Right atrium auricular region (tissue), 2 donors: Measurements from ENCODE around the gene PPFIBP2. TPM values are rescaled to one million over a fixed set of nuclear protein-coding genes. Genes with fewer than 3 reads are reported as not detected.

Experiments
- DNase-seq: peaks from one replicate; pipeline ENCODE4 v3.0.0-alpha.2; 2019; ENCODE audit warnings: low spot score
- H3K27ac ChIP-seq, 2 donors: fragments of 200-600 bp; sonication (generic); 1 replicate in 1 of 2; 2 replicates in 1 of 2; pipeline ENCODE4 v1.5.1; 2016 to 2019
- H3K27me3 ChIP-seq, 2 donors: fragments of 200-600 bp; sonication (generic); one replicate each; pipeline versions ENCODE4 v1.5.1 to v1.6.0; 2017 to 2019
- H3K36me3 ChIP-seq: fragments of 200-600 bp; sonication (generic); one replicate; pipeline ENCODE4 v1.5.1; 2016
- H3K4me1 ChIP-seq, 2 donors: fragments of 200-600 bp; sonication (generic); one replicate each; pipeline versions ENCODE4 v1.5.1 to v1.6.0; 2017 to 2019
- H3K4me3 ChIP-seq, 2 donors: fragments of 200-600 bp; sonication (generic); 1 replicate in 1 of 2; 2 replicates in 1 of 2; pipeline ENCODE4 v1.5.1; 2017 to 2019; ENCODE audit warnings: mild to moderate bottlenecking in 1 of 2, moderate library complexity in 1 of 2
- H3K9me3 ChIP-seq, 2 donors: fragments of 200-600 bp; sonication (generic); one replicate each; pipeline ENCODE4 v1.5.1; 2019
- CTCF ChIP-seq, 2 donors: fragments of 200-600 bp; sonication (generic); IDR thresholded peaks; one replicate each; pipeline ENCODE4 v1.5.1; 2019; ENCODE audit warnings: antibody characterized with exemption in 2 of 2
- total RNA-seq, 2 donors: library from RNA; depleted of rRNA; stranded (reverse); fragments of >200 nt; gene quantifications; one replicate each; pipeline ENCODE4 v1.1.0, GENCODE V29; 2016

PPFIBP2 gene
- total RNA-seq, 2 donors from 2014 or later: 13.0 to 24.0 TPM

- no peaks in the 10 kb centered on the region for H3K9me3 ChIP-seq
- TF ChIP-seq CTCF (IDR thresholded peaks at IDR 0.05): peak; percentile 79 to 91
- H3K36me3 ChIP-seq: peaks cover 11% of the 10 kb centered on the region
- H3K4me1 ChIP-seq: no peaks in the 10 kb centered on the region
- no peak overlapping the region for H3K27ac ChIP-seq
- peak; percentile 83 for DNase-seq
- H3K27me3 ChIP-seq: no peaks in the 10 kb centered on the region
- no peak overlapping the region for H3K4me3 ChIP-seq
Observed at GRCh38 chr11:7665473-7666291, 151.9 kb downstream of the PPFIBP2 start.

GRCh38 chr11:7666292-7666866, 152.6 kb downstream of the PPFIBP2 start:
- no peak for TF ChIP-seq CTCF (IDR thresholded peaks at IDR 0.05)
- H3K27me3 ChIP-seq: no peaks in the 10 kb centered on the region
- H3K4me3 ChIP-seq: no peak overlapping the region
- no peak overlapping the region for H3K27ac ChIP-seq
- H3K9me3 ChIP-seq: no peaks in the 10 kb centered on the region
- H3K4me1 ChIP-seq: no peaks in the 10 kb centered on the region
- DNase-seq: no peak
- peaks cover 11% of the 10 kb centered on the region for H3K36me3 ChIP-seq

- no peak for DNase-seq
- Histone ChIP-seq H3K36me3 (peaks cover 11% of the 10 kb centered on the region), H3K4me1 (peaks cover 0 to 3% of the 10 kb centered on the region in 2 donors), H3K27ac (no peak overlapping the region), H3K27me3 (no peaks in the 10 kb centered on the region), H3K4me3 (no peak overlapping the region), H3K9me3 (no peaks in the 10 kb centered on the region)
- TF ChIP-seq CTCF (IDR thresholded peaks at IDR 0.05): no peak
Observed at GRCh38 chr11:7667460-7667859, 153.7 kb downstream of the PPFIBP2 start.

- no peak for TF ChIP-seq CTCF (IDR thresholded peaks at IDR 0.05)
- peaks cover 11% of the 10 kb centered on the region for H3K36me3 ChIP-seq
- H3K4me3 ChIP-seq: no peak overlapping the region
- H3K27me3 ChIP-seq: no peaks in the 10 kb centered on the region
- H3K9me3 ChIP-seq: no peaks in the 10 kb centered on the region
- DNase-seq: no peak
- H3K27ac ChIP-seq: no peak overlapping the region
- peaks cover 0 to 11% of the 10 kb centered on the region in 2 donors for H3K4me1 ChIP-seq
Observed at GRCh38 chr11:7668464-7668863, 154.7 kb downstream of the PPFIBP2 start.

GRCh38 chr11:7668911-7669310, 155.1 kb downstream of the PPFIBP2 start:
- H3K36me3 ChIP-seq: peaks cover 11% of the 10 kb centered on the region
- no peak overlapping the region for H3K4me3 ChIP-seq
- no peaks in the 10 kb centered on the region for H3K27me3 ChIP-seq
- H3K9me3 ChIP-seq: no peaks in the 10 kb centered on the region
- no peak overlapping the region for H3K27ac ChIP-seq
- no peak for DNase-seq
- peaks cover 0 to 14% of the 10 kb centered on the region in 2 donors for H3K4me1 ChIP-seq
- TF ChIP-seq CTCF (IDR thresholded peaks at IDR 0.05): no peak
